Right lobe of liver (tissue), 4 donors: Measurements from ENCODE around the gene FOXL2.

Experiments
- POLR2A ChIP-seq: fragments of 450-650 bp; IDR thresholded peaks from one replicate; pipeline ENCODE4 v1.6.1; 2017; ENCODE audit warnings: antibody characterized with exemption, mild to moderate bottlenecking
- TF ChIP-seq, protein P1 (sequence below), 4 donors: fragments of 200-600 bp in 3 of 4; fragments of 450-650 bp in 1 of 4; IDR thresholded peaks; one replicate each; pipeline versions ENCODE4 v1.5.1 to v1.8.0; 2016 to 2022; ENCODE audit warnings: antibody characterized with exemption in 4 of 4, mild to moderate bottlenecking in 2 of 4
- donor health status: DM: no; HTN: no; CAD: no.
- donor health status: DM: no; HTN: no; CAD: no.
- donor health status: DM: no; HTN: yes; CAD: no.

DNA sequence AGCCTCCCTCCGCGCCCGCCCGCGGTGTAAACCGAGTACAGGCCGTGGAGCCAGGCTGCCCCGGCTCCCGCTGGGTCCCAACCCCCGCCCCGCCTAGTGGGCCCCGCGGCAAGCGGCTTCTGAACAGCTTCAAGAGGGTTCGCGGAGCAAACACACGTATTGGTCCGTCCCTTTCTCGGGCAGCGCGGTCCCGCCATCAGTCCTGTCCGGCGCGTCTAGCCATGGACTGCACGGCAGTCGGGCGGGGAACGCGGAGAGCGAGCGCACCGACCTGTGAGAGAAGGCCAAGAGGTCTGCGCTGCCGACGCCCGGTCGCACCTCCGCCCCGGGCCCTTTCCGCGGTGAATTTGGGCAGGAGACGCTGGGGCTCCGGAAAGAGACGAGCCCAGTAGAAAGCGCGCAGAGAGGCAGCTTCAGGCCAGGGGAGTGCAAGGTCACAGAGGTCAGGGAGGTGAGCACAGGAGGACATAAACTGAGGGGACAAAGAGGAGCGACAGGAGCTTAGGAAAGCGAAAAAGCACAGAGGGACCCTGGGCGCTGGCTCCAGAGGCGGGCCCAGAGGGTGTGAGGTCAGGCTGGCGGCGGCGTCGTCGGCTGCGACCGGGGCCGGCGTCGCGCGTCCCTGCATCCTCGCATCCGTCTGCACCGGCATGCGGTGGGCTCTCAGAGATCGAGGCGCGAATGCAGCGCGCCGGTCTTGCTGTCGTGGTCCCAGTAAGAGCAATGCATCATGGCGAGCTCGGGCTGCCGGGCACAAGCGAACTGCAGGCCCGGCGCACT lies 1.8 kb downstream of the FOXL2 start:
- TF ChIP-seq, protein P1, sequence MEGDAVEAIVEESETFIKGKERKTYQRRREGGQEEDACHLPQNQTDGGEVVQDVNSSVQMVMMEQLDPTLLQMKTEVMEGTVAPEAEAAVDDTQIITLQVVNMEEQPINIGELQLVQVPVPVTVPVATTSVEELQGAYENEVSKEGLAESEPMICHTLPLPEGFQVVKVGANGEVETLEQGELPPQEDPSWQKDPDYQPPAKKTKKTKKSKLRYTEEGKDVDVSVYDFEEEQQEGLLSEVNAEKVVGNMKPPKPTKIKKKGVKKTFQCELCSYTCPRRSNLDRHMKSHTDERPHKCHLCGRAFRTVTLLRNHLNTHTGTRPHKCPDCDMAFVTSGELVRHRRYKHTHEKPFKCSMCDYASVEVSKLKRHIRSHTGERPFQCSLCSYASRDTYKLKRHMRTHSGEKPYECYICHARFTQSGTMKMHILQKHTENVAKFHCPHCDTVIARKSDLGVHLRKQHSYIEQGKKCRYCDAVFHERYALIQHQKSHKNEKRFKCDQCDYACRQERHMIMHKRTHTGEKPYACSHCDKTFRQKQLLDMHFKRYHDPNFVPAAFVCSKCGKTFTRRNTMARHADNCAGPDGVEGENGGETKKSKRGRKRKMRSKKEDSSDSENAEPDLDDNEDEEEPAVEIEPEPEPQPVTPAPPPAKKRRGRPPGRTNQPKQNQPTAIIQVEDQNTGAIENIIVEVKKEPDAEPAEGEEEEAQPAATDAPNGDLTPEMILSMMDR (IDR thresholded peaks at IDR 0.05), result no peak
- TF ChIP-seq POLR2A, result no peak
